COLO829 (cell line): ENCODE data around the gene CEP68.

Source experiments
- DNase-seq: peaks from one replicate; pipeline ENCODE4 v3.0.0; 2012; ENCODE audit warnings: low spot score

The CEP68 gene

DNA sequence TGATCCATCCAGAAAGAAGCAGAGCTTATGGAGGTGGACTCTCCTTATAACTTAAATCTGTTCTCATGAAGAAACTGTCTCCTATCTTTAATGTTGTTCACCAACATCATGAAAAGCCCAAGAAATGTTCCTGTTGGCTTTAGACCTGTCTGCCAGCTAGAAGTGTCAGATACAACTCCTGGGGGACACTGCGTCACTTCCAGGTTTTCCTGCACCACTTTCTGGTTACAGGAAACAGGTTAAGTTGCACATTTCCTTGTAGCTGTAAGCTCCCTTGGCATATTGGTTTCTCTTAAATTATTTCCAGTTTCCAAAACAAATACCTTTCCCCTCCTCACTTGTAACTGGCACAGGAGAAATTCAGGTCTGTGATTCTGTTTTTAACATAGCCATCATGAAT, 2.9 kb downstream of the CEP68 start:
- DNase-seq, result no peak

DNA sequence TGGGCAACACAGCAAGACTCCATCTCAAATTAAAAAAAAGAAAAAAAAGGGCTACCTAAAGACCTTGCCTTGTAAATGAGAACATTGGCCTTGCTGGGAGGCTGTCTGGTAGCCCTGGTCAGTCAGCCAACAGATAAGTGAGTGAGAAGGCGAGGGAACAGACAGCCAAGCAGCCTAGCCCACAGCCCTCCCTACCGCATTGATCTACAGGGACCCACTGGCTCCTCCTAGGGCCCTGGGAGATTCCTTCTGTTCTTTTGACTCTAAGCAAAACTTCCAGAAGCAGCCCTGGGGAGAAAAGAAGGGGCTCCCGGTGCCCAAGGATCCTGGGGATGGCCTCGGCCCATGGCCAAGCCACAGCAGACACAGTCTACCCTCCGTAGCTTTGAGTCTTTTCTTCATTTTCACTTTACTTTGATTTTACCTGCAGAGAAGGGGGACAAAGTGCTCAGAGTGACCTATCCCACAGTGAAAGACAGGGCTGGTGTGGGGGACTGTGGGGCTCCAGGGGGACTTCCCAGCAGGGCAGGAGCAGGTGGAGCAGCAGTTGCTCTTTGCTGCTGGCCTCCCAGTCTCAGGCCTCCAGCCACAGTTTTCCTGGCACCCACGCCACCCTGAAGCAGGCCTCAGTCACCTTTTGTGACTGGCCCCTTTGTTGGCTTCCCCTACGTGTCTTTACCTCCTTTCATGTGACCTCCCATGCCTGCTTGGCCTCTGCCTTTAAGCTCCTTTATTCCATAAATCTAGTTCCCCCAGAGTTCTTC, 5.1 kb downstream of the CEP68 start:
- no peak for DNase-seq

DNA sequence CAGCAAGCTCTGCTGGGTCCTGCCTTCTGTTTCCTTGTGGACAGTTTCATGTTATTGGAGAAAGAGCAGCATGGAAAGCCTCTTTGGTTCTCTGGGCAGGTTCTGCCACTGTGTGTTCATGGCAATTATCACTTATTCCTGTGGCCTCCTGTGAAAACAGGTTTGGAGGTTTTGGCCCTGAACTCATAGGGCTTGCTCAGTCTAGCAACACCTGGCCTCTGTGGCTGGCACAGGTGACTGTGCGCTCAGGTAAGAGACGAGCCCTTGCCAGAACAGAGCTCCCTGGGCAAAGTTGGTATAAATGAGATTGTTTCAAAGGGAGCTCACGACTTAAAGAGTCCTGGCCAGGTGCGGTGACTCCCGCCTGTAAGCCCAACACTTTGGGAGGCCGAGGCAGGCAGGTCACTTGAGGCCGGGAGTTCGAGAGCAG, 5.7 kb downstream of the CEP68 start:
- DNase-seq, result no peak

DNA sequence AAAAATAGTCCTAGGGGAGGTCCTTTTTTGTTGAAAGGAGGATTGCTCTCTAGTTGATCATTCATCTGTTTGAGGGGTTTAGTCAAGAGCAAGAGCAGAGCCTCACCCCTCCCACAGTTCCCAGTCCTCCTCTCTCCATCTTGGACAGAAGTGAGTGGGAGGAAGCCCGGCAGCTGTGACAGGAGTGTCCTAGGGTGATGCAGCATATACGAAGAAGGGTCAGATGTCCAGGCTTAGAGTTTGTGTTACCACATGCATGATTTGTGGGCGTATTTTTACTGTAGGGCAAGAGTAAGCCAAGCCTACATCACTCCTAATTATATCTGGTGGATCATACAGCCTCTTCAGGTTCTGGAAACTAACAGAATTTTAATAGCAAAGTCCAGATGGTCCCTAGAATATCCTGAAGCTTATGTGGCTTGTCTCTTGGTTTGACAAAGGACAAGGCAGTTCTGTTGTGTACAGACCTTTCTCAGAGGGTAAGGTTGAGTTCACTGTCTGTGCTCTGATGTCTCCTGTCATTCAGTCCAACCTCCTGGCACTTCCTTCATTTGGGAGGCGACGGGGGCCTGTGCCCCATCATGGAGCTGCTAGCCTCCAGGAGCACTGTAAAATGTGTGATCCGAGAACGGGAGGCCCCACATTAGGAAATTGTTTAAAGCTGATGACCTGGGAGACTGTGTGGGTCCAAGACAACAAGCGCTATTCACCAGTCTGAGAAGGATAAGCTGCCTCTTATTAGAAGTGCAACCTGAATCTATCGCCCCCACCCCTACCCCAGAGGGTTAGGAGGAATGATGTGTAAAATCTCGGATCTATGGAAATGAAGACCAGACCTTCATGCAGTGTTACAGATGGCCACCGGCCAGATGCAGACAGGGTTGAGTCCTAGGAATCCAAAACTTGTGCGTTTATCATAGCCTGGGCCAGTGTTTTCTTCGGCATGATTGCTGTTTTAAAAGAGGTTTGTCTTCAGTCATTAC, 6.9 kb downstream of the CEP68 start:
- DNase-seq, result no peak

DNA sequence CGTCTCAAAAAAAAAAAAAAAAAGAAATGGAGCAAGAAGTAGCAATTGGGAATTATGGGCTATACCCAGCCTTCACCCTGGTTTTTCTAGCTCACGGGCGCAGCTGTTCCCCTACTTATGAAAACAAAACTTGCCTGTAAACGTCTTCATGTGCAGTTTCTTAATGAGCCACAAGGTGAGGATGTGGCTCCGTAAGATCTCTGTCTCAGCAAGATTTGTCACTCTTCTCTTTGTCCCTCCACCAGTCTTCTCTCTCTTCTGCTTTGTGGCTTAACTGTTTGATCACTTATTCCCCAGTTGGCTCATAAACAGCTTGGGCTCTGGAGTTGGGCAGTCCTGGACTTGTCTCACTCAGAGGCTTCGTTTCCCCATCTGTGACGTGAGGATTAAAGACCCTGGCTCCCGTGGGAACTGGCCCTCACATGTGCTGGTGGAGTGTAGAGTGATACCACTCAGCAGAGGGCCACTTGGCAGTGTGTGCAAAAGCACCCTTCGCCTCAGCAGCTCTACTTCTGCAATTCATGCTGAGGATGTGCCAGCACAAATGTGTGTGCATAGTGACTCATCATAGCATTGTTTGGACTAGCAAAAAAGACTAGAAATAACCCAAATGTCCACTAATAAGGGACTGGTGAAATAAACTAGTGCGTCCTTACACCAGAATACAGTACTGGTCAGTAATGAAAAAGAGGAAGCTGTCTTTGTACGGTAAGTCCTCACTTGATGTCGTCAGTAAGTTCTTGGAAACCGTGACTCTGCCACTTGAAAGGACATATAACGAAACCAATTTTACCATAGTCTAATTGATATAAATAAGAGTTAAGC, 8.7 kb downstream of the CEP68 start:
- DNase-seq, result no peak

DNA sequence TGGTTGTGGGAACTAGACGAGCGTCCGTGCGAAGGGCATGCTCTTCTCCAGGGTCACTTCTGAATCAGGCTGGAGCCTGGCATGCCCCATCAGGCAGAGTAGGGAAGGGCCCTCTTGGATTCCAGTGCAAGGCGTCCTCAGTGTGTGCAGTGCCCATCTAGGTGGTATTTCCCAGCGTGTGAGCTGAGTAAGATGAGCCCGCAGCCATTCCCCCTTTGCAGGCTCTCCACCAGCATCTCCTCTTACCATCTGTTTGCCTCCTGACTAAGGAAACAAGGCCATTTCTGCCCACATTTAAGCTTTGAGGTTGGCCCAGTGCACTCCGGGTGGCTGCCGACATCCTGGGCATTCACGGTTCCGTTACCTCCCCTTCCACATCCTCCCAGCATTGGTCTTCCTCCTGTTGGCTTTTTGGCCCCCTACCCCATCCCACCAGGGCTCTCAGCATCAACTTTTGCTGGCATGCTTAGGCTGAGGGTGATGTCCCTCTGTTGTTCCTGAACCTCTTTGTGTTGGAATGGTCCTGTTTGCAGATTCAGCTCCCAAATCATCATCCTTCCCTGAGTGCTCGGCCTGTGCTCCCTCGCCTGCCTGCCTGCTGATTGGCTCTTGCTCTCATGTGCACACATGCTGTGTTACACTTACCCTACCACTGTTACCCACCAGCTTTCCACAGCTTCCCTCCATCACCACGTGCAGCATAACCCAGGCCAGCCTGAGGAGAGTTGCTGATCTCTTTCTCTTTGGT, 11.8 kb downstream of the CEP68 start:
- DNase-seq, result no peak

DNA sequence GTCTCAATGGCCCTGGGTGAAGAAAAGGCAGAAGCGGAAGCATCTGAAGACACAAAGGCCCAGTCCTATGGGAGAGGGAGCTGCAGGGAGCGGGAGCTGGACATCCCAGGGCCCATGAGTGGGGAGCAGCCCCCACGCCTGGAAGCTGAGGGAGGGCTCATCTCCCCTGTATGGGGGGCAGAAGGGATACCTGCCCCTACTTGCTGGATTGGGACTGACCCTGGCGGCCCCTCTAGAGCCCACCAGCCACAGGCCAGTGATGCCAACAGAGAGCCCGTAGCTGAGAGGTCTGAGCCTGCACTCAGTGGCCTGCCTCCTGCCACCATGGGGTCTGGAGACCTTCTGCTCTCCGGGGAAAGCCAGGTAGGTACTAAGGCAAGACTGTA, 13.2 kb downstream of the CEP68 start:
- DNase-seq, result no peak

DNA sequence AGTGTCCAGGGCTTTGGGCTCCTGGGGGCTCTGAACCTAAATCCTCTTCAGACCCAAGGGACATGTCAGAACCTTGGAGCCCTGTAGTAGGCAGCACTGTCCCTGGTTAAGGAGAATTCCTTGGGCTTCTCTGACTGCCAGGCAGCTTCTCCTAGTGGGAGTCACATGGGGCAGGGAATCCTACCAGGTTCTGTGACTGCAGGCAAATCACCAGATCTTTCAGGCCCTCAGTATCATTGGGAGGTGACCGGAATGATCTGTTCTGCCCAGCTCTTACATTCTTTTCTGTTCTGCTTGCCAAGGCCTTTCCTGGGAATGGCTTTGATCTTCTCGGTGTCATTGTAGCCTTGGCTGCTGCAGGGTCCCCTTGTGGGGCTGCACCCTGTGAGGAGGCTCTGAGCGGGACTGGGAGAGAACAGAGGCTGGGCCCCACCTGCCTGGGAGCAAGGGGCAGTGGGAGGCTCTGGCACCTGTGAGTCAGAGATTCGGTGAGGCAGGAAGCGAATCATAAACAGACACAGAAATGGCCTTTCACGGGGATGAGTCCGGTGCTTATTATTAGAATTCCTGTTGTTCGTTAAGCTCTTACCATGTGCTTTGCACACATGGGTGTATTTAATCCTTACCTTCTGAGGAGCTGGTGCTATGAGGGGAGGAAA, 14.1 kb downstream of the CEP68 start:
- DNase-seq, result peak; percentile 42

DNA sequence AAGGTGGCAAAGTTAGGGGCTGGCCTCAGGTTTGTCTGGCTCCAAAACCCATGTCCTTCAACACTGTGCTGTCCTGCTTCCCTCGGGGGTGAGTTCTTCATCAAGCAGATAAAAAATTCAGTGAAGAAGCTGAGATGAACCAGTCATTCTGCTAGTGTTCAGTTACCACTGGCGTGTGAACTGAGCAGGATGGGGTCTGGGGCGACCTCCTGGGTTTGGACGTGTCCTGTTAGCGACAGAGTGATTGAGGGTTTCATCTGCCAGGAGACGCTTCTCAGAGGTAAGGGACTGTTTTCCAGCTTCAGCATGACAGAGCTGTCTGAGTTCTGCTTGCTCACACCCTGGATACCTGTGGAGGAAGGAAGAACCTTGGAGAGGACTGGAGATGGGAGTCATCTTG, 14.6 kb downstream of the CEP68 start:
- no peak for DNase-seq

DNA sequence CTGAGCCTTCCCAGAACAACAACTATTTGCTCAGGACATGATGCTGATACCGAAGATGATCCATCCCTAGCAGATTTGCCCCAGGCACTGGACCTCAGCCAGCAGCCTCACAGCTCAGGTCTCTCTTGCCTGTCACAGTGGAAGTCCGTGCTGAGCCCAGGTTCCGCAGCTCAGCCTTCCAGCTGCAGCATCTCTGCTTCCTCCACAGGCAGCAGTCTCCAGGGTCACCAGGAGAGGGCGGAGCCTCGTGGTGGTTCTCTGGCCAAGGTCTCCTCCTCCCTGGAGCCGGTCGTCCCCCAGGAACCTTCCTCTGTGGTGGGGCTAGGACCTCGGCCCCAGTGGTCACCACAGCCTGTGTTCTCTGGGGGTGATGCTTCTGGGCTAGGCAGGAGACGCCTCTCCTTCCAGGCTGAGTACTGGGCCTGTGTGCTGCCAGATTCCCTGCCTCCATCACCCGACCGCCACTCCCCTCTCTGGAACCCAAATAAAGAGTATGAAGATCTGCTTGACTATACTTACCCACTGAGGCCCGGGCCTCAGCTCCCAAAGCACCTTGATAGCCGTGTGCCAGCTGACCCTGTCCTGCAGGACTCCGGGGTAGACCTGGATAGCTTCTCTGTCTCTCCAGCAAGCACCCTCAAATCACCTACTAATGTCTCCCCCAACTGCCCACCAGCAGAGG, 15.4 kb downstream of the CEP68 start:
- DNase-seq, result no peak

DNA sequence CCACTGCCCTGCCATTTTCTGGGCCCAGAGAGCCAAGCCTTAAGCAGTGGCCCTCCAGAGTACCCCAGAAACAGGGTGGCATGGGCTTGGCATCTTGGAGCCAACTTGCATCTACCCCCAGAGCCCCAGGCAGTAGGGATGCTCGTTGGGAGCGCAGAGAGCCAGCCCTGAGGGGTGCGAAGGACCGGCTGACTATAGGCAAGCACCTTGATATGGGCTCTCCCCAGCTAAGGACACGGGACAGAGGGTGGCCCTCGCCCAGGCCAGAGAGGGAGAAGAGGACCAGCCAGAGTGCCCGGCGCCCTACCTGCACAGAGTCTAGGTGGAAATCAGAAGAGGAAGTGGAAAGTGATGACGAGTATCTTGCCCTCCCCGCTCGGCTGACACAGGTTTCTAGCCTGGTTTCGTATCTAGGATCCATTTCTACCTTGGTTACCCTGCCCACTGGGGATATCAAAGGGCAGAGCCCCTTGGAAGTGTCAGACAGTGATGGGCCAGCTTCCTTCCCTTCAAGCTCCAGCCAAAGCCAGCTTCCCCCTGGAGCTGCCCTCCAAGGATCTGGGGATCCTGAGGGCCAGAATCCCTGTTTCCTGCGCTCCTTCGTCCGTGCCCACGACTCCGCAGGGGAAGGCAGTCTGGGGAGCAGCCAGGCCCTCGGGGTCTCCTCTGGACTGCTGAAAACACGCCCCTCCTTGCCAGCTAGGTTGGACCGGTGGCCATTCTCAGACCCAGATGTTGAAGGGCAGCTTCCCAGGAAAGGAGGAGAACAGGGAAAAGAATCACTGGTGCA, 16.2 kb downstream of the CEP68 start:
- no peak for DNase-seq

DNA sequence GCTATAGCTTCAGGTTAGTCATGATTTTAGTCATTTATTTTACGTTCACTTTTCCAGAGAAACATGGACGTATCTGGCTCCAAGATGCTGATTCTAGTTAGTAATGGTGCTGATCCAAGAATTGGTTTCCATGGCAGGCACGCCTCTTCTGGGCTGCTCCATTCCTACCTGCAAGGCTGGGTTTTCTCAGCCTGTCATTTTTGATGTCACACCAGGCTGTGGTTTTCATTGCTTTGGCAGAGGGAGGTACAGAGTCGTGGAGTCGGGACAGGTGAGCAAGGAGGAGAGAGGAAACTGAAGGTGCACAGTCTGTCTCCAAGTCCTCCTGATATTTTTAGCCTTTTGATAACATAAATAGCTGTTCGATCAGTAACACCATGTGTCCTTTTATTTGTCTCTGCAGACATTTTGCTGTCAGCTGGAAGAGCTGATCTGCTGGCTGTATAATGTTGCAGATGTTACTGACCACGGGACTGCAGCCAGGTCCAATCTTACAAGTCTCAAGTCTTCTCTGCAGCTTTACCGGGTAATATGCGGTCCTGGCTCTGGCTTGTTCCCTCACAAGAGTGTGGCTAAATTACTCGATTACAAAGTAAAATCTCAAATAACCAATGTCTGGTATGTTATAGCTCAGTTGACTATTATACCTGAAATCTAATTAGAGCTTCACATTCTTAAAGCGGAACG, 17.8 kb downstream of the CEP68 start:
- no peak for DNase-seq

DNA sequence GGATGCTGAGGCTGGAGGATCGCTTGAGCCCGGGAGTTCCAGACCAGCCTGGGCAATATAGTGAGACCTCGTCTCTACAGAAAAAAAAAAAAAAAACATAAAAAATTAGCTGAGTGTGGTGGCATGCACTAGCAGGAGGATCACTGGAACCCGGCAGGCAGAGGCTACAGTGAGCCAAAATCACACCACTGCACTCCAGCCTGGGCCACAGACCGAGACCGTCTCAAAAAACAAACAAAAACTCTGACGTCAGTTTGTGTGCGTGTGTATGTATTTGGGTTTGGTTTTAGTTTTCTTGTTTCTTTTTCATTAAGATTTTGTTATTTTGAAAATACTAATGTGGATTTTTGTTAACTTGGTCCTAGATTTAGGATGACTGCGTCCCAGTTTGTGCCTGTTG, 19.0 kb downstream of the CEP68 start:
- DNase-seq, result no peak

DNA sequence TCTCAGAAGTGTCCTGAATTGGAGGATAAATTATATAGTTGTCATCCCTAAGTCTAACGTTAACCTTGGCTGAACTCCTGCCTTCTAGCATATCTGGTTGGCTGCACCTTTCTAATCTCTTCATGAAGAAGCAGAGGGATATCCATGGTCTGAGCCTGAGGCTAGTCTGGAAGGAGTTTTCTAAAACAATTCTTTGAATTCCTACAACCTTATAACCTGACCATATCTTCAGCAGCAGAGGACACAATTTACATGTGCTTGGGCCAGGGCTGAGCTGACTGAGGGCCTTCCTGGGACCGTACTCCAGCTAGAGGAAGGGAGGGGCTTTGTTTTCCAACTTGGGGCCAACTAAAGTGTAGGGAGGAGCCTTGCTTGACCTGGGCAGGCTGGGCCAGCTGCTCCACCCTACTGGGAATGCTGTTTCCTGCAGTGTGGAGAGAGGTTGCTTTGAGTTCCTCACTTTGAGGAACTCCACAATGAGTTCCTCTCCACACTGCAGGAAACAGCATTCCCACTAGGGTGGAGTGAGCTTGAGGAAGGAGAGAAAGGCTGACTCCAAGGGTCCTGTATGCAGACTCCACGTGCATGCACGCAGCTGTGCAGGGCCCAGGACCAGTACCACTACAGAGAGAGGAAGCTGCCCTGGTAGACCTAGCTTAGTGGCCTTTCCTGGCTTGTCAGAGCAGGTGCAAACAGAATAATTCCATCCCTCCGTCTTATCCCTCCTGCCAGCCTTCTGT, 19.6 kb downstream of the CEP68 start:
- DNase-seq, result no peak

DNA sequence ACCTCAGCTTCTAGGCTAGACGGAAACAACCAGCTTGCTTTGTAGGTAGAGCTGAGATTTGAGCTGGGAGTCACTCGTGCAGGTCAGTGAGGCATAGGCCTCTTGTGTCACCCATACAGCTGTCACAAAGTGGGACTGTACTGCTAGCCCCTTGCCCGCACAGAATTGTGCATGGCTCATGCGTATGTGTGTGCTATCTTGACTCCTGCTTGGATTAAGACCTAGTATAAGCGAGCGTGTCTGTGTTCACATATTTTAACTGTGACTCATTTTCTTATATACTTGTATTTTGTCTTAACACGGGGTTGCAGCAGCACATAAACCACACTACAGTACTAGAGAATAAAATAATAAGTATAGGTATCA, 20.1 kb downstream of the CEP68 start:
- DNase-seq, result no peak

DNA sequence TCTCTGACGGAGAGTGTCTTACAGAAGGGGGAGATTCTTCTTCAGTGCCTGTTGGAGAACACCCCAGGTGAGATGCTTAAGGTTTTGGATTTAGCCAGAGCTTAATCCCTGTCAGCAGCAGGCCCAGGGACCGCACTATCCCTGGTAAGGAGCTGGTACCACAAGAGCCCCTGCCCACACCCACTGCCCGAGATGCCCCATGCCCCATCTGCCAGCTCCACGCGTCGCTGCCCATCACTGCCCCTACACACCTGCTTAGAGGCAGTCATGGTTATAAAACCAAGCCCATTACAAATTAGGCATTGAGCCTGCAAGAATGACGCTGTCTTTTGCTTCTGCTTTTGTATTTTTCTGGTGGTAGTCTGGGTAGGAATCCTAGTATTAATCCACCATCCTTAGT, 21.7 kb downstream of the CEP68 start:
- no peak for DNase-seq

DNA sequence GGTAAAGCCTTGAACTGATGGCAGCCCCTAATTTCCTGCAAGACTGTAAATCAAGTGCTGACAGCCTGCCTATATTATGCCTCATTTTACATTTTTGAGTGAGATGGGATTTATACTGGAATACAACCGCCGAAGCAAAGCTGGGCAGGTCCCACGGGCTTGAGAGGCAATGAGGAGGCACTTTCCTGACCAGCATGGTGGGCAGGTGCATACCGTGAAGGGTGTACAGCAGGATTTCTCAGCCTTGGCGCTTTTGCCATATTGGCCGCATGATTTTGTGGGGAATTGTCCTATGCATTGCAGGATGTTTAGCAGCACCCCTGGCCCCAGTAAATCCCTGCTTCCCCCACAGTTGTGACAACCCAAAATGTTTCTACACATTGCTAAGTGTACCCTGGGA, 22.8 kb downstream of the CEP68 start:
- no peak for DNase-seq

DNA sequence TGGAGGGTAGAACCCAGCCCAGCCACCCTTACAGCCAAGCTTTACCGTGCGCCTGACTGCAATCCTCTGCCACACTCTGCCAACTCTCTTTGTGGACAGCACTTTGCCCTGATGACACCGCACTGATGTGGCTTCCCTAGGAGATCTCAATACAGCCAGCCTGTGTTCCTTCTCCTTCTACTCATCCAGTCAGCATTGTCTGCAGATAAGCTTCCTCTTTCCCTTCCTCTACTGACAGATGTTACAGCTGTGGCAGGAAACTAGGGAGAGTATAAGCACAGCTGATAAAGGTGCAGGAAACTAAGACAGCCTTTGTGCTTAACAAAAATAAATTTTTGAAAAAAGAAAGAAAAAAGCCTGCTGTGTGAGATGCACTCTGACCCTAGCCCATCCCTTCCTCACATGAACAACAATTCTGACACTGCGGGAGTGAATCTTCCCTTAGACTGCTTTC, 25.0 kb downstream of the CEP68 start:
- no peak for DNase-seq
